K562 (cell line): ENCODE measurements around the gene VSTM1. TPM values are rescaled to one million over a fixed set of nuclear protein-coding genes. Genes with fewer than 3 reads are reported as not detected.

ENCODE experiments used
- ATAC-seq: fragments of 200-7000 bp; cut with Tn5 transposase; 3 replicates; pipeline ENCODE4 v1.9.1; 2020; ENCODE audit warnings: moderate library complexity
- BruUV-seq: library from RNA; stranded (reverse); fragments of 400-500 nt; replicated peaks from 2 replicates; lab custom pipeline; 2021; lab: Mats Ljungman, UMichigan
- CTCF ChIA-PET: fragments of 300-600 bp; formaldehyde crosslinking; extraction: SDS; loops from one replicate; lab custom pipeline; 2021; ENCODE audit warnings: low intra/inter-chr PET ratio; lab: Yijun Ruan, JAX
- POLR2A ChIA-PET: fragments of 300-600, 350-650 bp; sonication (Branson Sonifier 250); formaldehyde crosslinking; extraction: SDS; loops from one replicate; lab custom pipeline; 2021; ENCODE audit warnings: antibody characterized with exemption, inconsistent platforms; lab: Yijun Ruan, JAX
- DNase-seq, 4 experiments: peaks; one replicate each; pipeline versions ENCODE4 v3.0.0 to v3.0.0-alpha.2; 2011 to 2018; ENCODE audit warnings: low spot score in 3 of 4, mixed read lengths in 3 of 4; ENCODE audit errors: extremely low read depth in 1 of 4
- FAIRE-seq: peaks from 2 replicates; lab custom pipeline; 2011; peaks lifted over from hg19 to GRCh38; lab: Jason Lieb, UNC
- H2AFZ ChIP-seq: 2 replicates; pipeline ENCODE4 v1.6.0; 2011; ENCODE audit warnings: low read depth, low read length, control low read depth, inconsistent platforms
- H3K27ac ChIP-seq: fragments of 200-600 bp; 3 replicates; pipeline ENCODE4 v1.8.0; 2011; ENCODE audit warnings: low read depth, mild to moderate bottlenecking, control low read depth, inconsistent platforms, low read length, moderate library complexity, mixed read lengths; ENCODE audit errors: extremely low read depth
- H3K27me3 ChIP-seq, 2 experiments: fragments of 300-600 bp in 1 of 2; 2 replicates in 1 of 2; 3 replicates in 1 of 2; pipeline versions ENCODE4 v1.6.0 to v1.8.0; 2011; ENCODE audit warnings: inconsistent platforms in 2 of 2, low read length in 2 of 2, mild to moderate bottlenecking in 1 of 2, mixed read lengths in 1 of 2, moderate library complexity in 1 of 2; ENCODE audit not compliant: control insufficient read depth in 2 of 2, insufficient read depth in 2 of 2
- H3K36me3 ChIP-seq: fragments of 300-600 bp; 3 replicates; pipeline ENCODE4 v1.8.0; 2011; ENCODE audit warnings: mild to moderate bottlenecking, low read length, inconsistent platforms; ENCODE audit not compliant: control insufficient read depth, insufficient read depth
- H3K4me1 ChIP-seq, 2 experiments: fragments of 200-600 bp in 1 of 2; replicated peaks in 1 of 2; 2 replicates in 1 of 2; 3 replicates in 1 of 2; pipeline versions ENCODE4 v1.5.1 to v1.8.0; 2011; ENCODE audit warnings: inconsistent platforms in 2 of 2, low read length in 2 of 2, mild to moderate bottlenecking in 1 of 2, mixed read lengths in 1 of 2, moderate library complexity in 1 of 2; ENCODE audit not compliant: control insufficient read depth in 2 of 2, insufficient read depth in 2 of 2
- H3K4me2 ChIP-seq: 2 replicates; pipeline ENCODE4 v1.6.1; 2011; ENCODE audit warnings: low read length, control low read depth, inconsistent platforms, mixed read lengths; ENCODE audit not compliant: insufficient read depth
- H3K4me3 ChIP-seq: fragments of 200-600 bp; sonication (generic), shearing (Covaris generic); 2 replicates; pipeline ENCODE4 v1.5.1; 2016; ENCODE audit warnings: control low read depth, inconsistent platforms
- H3K79me2 ChIP-seq: fragments of 200-600 bp; 3 replicates; pipeline ENCODE4 v1.8.0; 2011; ENCODE audit warnings: low read length, inconsistent platforms; ENCODE audit not compliant: control insufficient read depth, insufficient read depth
- H3K9ac ChIP-seq, 2 experiments: 2 replicates each; pipeline versions ENCODE4 v1.6.0 to v1.6.1; 2011; ENCODE audit warnings: low read depth in 2 of 2, low read length in 2 of 2, control low read depth in 1 of 2, inconsistent platforms in 1 of 2, mild to moderate bottlenecking in 1 of 2, mixed read lengths in 1 of 2; ENCODE audit not compliant: insufficient read depth in 1 of 2
- H3K9me1 ChIP-seq: one replicate; pipeline ENCODE4 v1.6.0; 2011; ENCODE audit warnings: inconsistent platforms, mild to moderate bottlenecking, low read length, moderate library complexity; ENCODE audit not compliant: control insufficient read depth, insufficient read depth
- H3K9me3 ChIP-seq: replicated peaks from 2 replicates; pipeline ENCODE4 v1.5.1; 2011; ENCODE audit warnings: low read depth, low read length, inconsistent platforms; ENCODE audit not compliant: control insufficient read depth, insufficient read depth
- H4K20me1 ChIP-seq: replicated peaks from 2 replicates; pipeline ENCODE4 v1.6.1; 2011; ENCODE audit warnings: low read length, inconsistent platforms, mixed read lengths; ENCODE audit not compliant: control insufficient read depth, insufficient read depth
- ATF7 ChIP-seq: fragments of 450-650 bp; IDR thresholded peaks from 2 replicates; pipeline ENCODE4 v1.7.1; 2014; ENCODE audit warnings: mild to moderate bottlenecking, moderate library complexity
- BDP1 ChIP-seq: IDR thresholded peaks from 3 replicates; pipeline ENCODE4 v1.6.1; 2011; ENCODE audit not compliant: insufficient read length, insufficient read depth
- CCNT2 ChIP-seq: IDR thresholded peaks from 2 replicates; pipeline ENCODE4 v1.6.1; 2011; ENCODE audit warnings: borderline replicate concordance, low read depth, mild to moderate bottlenecking, moderate library complexity, mixed read lengths, low read length; ENCODE audit not compliant: insufficient read length; ENCODE audit errors: extremely low read depth
- CHD2 ChIP-seq: IDR thresholded peaks from 2 replicates; pipeline ENCODE4 v1.6.1; 2011; ENCODE audit warnings: low read depth, low read length
- ERF ChIP-seq: fragments of 450-650 bp; formaldehyde crosslinking; IDR thresholded peaks from 2 replicates; pipeline ENCODE4 v1.4.0; 2020; ENCODE audit warnings: mild to moderate bottlenecking, mixed read lengths
- ESRRB ChIP-seq: fragments of 250-450 bp; sonication (Bioruptor Pico); IDR thresholded peaks from 2 replicates; pipeline ENCODE4 v1.5.0; 2020; ENCODE audit warnings: mild to moderate bottlenecking, moderate library complexity, borderline replicate concordance
- GABPB1 ChIP-seq: sonication (generic); formaldehyde crosslinking; IDR thresholded peaks from 2 replicates; pipeline ENCODE4 v1.8.0; 2022; ENCODE audit warnings: mild to moderate bottlenecking, missing genetic modification reagents
- HDAC8 ChIP-seq: fragments of 450-650 bp; IDR thresholded peaks from 2 replicates; pipeline ENCODE4 v1.6.1; 2016; ENCODE audit warnings: mild to moderate bottlenecking, missing genetic modification characterization, moderate library complexity, missing compliant biosample characterization
- HSF4 ChIP-seq: fragments of 250-450 bp; sonication (Bioruptor Pico); IDR thresholded peaks from 2 replicates; pipeline ENCODE4 v2.1.2; 2022; ENCODE audit warnings: mild to moderate bottlenecking, moderate library complexity, borderline replicate concordance
- POLR2AphosphoS2 ChIP-seq: IDR thresholded peaks from 2 replicates; pipeline ENCODE4 v1.6.1; 2012; ENCODE audit warnings: low read length, improper control_type of control experiment
- ZBTB17 ChIP-seq: fragments of 450-650 bp; formaldehyde crosslinking; IDR thresholded peaks from 2 replicates; pipeline ENCODE4 v1.4.0; 2020; ENCODE audit warnings: mild to moderate bottlenecking
- ZNF696 ChIP-seq: fragments of 250-450 bp; sonication (Bioruptor Pico); conservative IDR thresholded peaks from 2 replicates; pipeline ENCODE4 v1.4.0; 2020; ENCODE audit warnings: mild to moderate bottlenecking, moderate library complexity
- WGBS: fragments of 100-300 bp; shearing (Covaris generic); methylation state at CpG from one replicate; pipeline ENCODE4 v1.1.6; 2016; ENCODE audit warnings: low coverage, mixed read lengths; ENCODE audit not compliant: insufficient coverage; ENCODE audit errors: missing lambda C conversion rate; 5-methylcytosine and 5-hydroxymethylcytosine counted together
- in situ Hi-C: fragments of 300-500 bp; cut with MboI; formaldehyde crosslinking; loops from 4 replicates; pipeline ENCODE4 v1.15.0; 2018; ENCODE audit warnings: inconsistent platforms, mixed read lengths
- intact Hi-C: fragments of 100-400 bp; cut with micrococcal nuclease; formaldehyde crosslinking; loops from 2 replicates; pipeline ENCODE4 v1.14.2; 2022
- polyA plus RNA-seq, 8 experiments: library from polyadenylated mRNA; depleted of rRNA in 4 of 8; stranded (reverse) in 5 of 8; unstranded in 3 of 8; fragments of >200 nt; fragmentation: Nextera tagmentation in 2 of 8; fragmentation: Illumina TruSeq in 1 of 8; extraction: Ambion mirVana in 2 of 8; extraction: Trizol in 1 of 8; gene quantifications; 2 replicates each; pipeline versions ENCODE4 v1.2.1 to v1.2.3, GENCODE V29; 2011 to 2014; ENCODE audit warnings: inconsistent platforms in 1 of 8, missing spikeins in 1 of 8
- total RNA-seq, 7 experiments: library from RNA; depleted of rRNA in 6 of 7; stranded (reverse); fragments of >200 nt in 6 of 7; fragmentation: Illumina TruSeq in 2 of 7; extraction: Trizol in 2 of 7; gene quantifications; 2 replicates each; pipeline versions ENCODE4 v1.2.1 to v1.2.3, GENCODE V29; 2011 to 2021; ENCODE audit warnings: low replicate concordance in 1 of 7
- TF ChIP-seq, protein P1 (sequence below): sonication (generic); formaldehyde crosslinking; IDR thresholded peaks from 2 replicates; pipeline ENCODE4 v1.8.0; 2022; ENCODE audit warnings: mild to moderate bottlenecking, missing genetic modification reagents
- TF ChIP-seq, protein P2 (sequence below): sonication (generic); formaldehyde crosslinking; IDR thresholded peaks from 2 replicates; pipeline ENCODE4 v1.8.0; 2022; ENCODE audit warnings: mild to moderate bottlenecking, missing genetic modification reagents

VSTM1 gene
- total and polyA plus RNA-seq, 9 of the 15 experiments (the other 6 are each of a cell fraction or from before 2014, with no cell fraction given), result not detected

DNA sequence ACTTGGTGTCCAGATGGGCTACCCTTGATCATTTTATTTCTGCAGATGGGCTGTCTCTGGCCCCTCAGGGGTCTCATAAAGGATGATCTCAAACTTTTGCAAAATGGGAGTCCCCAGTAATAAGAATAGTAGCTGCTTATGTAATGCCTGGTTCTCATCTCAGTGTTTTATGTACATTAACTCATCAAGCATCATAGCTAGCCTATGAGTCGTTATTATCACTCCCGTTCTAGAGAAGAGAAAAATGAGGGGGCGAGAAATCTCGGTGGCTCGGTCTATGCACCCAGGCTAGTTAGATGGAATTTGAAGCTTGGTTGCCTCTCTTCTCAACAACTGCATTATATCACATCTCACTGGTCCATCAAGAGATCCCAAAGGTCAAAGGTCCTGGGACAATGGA lies 68.9 kb downstream of the VSTM1 start (continued):
- TF ChIP-seq, protein P1, sequence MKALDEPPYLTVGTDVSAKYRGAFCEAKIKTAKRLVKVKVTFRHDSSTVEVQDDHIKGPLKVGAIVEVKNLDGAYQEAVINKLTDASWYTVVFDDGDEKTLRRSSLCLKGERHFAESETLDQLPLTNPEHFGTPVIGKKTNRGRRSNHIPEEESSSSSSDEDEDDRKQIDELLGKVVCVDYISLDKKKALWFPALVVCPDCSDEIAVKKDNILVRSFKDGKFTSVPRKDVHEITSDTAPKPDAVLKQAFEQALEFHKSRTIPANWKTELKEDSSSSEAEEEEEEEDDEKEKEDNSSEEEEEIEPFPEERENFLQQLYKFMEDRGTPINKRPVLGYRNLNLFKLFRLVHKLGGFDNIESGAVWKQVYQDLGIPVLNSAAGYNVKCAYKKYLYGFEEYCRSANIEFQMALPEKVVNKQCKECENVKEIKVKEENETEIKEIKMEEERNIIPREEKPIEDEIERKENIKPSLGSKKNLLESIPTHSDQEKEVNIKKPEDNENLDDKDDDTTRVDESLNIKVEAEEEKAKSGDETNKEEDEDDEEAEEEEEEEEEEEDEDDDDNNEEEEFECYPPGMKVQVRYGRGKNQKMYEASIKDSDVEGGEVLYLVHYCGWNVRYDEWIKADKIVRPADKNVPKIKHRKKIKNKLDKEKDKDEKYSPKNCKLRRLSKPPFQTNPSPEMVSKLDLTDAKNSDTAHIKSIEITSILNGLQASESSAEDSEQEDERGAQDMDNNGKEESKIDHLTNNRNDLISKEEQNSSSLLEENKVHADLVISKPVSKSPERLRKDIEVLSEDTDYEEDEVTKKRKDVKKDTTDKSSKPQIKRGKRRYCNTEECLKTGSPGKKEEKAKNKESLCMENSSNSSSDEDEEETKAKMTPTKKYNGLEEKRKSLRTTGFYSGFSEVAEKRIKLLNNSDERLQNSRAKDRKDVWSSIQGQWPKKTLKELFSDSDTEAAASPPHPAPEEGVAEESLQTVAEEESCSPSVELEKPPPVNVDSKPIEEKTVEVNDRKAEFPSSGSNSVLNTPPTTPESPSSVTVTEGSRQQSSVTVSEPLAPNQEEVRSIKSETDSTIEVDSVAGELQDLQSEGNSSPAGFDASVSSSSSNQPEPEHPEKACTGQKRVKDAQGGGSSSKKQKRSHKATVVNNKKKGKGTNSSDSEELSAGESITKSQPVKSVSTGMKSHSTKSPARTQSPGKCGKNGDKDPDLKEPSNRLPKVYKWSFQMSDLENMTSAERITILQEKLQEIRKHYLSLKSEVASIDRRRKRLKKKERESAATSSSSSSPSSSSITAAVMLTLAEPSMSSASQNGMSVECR (CRISPR knock-in tag), result no peak
- TF ChIP-seq ZBTB17 (CRISPR knock-in tag) (no peak), ZNF696 (CRISPR knock-in tag) (no peak), ESRRB (CRISPR knock-in tag) (no peak), GABPB1 (no peak), ERF (CRISPR knock-in tag) (no peak)

DNA sequence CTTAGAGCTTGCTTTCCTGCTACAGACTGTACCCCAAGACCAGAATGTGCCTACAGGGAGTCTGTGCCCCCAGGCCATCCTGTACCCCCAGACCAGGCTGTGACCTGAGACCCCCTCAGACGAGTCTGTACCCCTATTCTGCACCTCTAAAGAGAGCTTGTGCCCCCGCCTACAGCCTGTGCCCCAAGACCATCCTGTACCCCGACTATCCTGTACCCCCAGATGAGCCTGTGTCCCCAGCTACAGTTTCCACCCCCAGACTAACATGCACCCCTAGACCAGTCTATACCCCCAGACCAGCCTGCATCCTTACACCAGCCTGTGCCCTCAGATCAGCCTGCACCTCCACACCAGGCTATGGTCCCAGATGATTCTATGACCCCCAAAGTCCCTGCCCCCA lies 70.2 kb downstream of the VSTM1 start:
- 0% methylated on average over 3 of the region's 3 CpGs for WGBS
- H3K4me3 ChIP-seq, result no peak overlapping the region
- BruUV-seq, result no TSS peak
- no peaks in the 10 kb centered on the region for H3K9me1 ChIP-seq
- H3K9ac ChIP-seq, result no peak overlapping the region
- H4K20me1 ChIP-seq, result no peaks in the 10 kb centered on the region; the same call in 1 of the 2 replicates
- no peaks in the 10 kb centered on the region for H3K36me3 ChIP-seq
- H3K27me3 ChIP-seq, result peaks cover 8 to 32% of the 10 kb centered on the region in 2 experiments; a peak in 4 of 5 replicates
- no peak overlapping the region for H3K27ac ChIP-seq
- POLR2A ChIA-PET, result interaction anchor here (1.7 kb wide), 1 partner anchor 34 kb away, joined by 5 read pairs; no protein-coding TSS in a partner anchor
- FAIRE-seq (no peak), ATAC-seq (no peak), DNase-seq (no peak)
- peaks cover 0 to 8% of the 10 kb centered on the region in 2 experiments; a peak in 2 of 5 replicates for H3K4me1 ChIP-seq
- no peak overlapping the region for H2AFZ ChIP-seq
- no peaks in the 10 kb centered on the region for H3K9me3 ChIP-seq
- CTCF ChIA-PET, result no interaction called here
- intact Hi-C loops, result no loop called here
- no peaks in the 10 kb centered on the region for H3K79me2 ChIP-seq
- in situ Hi-C loops, result no loop called here
- H3K4me2 ChIP-seq, result no peak overlapping the region
- TF ChIP-seq HDAC8 (no peak), CHD2 (no peak), POLR2AphosphoS2 (no peak), ATF7 (no peak), BDP1 (no peak), CCNT2 (no peak), HSF4 (CRISPR knock-in tag) (no peak)
- TF ChIP-seq, protein P2, sequence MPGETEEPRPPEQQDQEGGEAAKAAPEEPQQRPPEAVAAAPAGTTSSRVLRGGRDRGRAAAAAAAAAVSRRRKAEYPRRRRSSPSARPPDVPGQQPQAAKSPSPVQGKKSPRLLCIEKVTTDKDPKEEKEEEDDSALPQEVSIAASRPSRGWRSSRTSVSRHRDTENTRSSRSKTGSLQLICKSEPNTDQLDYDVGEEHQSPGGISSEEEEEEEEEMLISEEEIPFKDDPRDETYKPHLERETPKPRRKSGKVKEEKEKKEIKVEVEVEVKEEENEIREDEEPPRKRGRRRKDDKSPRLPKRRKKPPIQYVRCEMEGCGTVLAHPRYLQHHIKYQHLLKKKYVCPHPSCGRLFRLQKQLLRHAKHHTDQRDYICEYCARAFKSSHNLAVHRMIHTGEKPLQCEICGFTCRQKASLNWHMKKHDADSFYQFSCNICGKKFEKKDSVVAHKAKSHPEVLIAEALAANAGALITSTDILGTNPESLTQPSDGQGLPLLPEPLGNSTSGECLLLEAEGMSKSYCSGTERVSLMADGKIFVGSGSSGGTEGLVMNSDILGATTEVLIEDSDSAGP (CRISPR knock-in tag), result no peak
